Right ventricle myocardium inferior (tissue), 1 donor: ENCODE data around the gene ADH4. TPM values are rescaled to one million over a fixed set of nuclear protein-coding genes. Genes with fewer than 3 reads are reported as not detected.
A peak's percentile ranks its signal among the peaks of the same experiment; 100 is the strongest.
"Not testable (repeated sequence)": the region's sequence is repeated elsewhere in the genome, so short reads cannot be mapped to it uniquely, and the experiment has no call there.

Source experiments
- ATAC-seq: fragments of 200-7000 bp; cut with Tn5 transposase; one replicate; pipeline ENCODE4 v1.9.1; 2020; ENCODE audit warnings: mild to moderate bottlenecking, moderate library complexity
- DNase-seq: peaks from one replicate; pipeline ENCODE4 v3.0.0; 2021; ENCODE audit errors: missing footprints
- intact Hi-C: fragments of 100-400 bp; cut with DNase I; formaldehyde crosslinking; loops from one replicate; pipeline ENCODE4 v1.11.0; 2022
- total RNA-seq: library from RNA; stranded (reverse); fragmentation: NEBNext Ultra II Directional; extraction: Animal tissue kit (Norgen Biotek cat#: 25700); gene quantifications from one replicate; pipeline ENCODE4 v1.2.1, GENCODE V29; 2021
- donor health status: DM: no; HTN: yes; CAD: no; lungs with severe emphysema.

ADH4 gene
- total RNA-seq, 1 donor from 2014 or later, result not detected

DNA sequence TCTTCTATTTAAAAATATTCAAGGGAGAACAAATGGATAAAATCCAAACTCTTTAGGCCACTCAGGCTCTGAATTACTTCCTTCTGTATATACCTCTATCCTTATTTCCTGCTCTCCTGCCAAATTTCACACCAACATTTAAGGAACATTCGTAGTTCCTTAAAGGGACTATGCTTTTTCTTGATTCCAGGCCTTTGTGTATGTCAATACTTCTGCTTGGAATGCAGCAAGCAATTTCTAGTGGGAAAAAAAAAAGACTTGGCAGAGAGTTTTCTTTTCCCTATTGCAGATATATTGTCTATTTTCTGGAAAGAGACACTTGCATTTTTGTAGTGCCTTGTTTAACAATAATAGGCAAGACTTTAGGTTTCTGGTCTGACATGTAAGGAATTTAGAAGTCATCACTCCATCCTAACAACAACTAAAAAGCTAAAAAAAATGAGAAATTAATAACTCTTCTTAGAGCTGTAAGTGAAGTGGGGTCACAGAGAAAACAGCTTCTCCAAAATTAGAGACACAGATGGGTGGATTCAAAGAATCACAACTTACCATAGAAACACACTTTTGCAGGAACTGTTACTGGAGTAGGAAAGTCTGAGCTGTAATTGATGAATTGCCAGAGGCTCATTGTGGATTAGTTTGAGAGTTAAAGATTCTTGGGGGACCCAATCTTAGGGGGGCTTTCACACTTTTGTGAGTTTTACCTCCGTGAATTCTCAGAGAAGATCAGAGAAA is 53.4 kb downstream of the ADH4 start:
- intact Hi-C loops, result no loop called here
- DNase-seq, result no peak
- no peak for ATAC-seq

DNA sequence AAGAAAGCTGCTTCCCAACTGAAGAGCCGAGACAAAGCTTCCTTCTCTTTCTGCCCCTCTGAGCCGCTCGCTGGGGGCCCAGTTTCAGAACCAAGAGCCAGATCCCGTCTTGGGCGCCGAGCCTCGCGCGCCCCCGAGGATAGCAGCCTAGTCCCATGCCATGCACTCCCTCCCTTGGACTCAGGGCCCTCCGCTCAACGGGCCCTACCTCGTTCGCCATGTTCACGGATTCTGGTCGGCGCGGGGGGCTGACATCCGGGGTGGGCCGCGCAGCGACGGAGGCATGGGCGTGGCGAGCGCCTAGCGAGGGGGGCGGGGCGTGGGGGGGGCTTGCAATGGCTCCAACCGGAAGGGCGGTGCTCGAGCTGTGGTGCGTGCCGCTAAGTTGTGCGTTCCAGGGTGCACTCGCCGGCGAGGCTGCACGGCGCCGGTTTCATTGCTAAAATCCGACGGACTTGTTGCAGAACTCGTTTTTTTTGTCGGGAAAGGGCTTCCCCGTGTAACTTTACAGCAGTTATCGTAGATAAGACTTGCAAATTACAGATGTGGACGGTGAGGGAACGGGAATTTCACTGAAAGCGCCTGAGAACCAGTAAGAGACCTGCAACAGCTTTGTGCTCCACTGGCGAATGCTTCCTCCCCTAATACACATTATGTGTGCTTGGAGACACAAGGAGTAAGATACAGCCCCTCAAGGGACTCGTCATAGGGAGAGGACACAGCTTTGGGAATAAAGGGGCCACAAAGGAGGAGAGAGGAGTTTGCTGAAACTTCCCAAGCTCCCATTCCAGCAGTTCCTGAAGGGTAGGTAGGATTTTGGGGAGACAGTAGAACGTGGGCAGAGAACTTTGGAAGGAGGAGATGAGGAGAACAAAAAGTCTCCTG is 55.4 kb downstream of the ADH4 start, which contains the start of gene ADH5:
Gene ADH5 (minus strand): TSS at position 308 of the 885 bp plus-strand sequence. CDS start 88 bp downstream, at position 220.
- ATAC-seq (peak; percentile 99), DNase-seq (peak; percentile 95)
- intact Hi-C loops, result loop anchor here (1.0 to 2.0 kb wide), 3 partner anchors 28 to 160 kb away; partner anchors contain the start of genes EIF4E and METAP1

DNA sequence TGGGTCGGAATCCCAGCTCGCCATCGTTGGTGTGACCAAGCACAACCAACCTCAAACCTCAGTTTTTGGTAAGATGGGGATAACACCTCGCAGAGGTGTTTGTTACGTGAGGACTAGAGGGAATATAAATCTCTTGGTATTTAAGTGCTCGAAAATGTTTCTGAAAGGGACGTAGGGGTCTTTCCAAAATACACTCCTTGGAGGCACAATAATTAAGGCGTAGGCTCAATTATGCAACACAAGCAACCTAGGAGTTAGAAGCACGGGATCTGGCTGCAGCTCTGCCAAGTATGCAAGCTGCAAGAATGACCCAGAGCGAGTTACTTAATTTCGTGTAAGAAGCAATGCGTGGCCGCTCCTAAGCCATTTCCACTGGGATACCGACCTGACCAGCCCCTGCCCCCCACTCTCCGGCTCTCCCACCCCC is 56.1 kb downstream of the ADH4 start:
- intact Hi-C loops, result loop anchor here (2.0 kb wide), 2 partner anchors 27 to 159 kb away; partner anchors contain the start of gene EIF4E
- ATAC-seq (peak; percentile 75), DNase-seq (peak; percentile 69)

DNA sequence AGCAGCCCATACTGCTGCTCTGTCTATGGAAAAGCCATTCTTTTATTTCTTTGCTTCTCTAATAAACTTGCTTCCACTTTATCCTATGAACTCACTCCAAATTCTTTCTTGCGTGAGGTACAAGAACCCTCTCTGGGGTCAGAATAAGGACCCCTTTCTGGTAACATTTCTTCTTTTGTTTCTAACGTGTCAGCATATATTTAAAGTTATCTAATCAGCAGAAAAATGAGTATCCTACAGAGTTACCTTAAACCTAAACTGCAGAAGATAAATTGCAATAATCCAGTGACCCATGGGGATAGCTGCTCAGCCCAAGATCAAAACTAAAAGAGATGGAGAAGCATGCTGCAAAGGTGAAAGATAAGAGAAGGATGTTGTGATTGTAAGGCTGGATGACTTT is 59.5 kb downstream of the ADH4 start:
- DNase-seq, result no peak
- no peak for ATAC-seq
- intact Hi-C loops, result no loop called here

GRCh38 chr4:99082192-99082591 is 61.9 kb downstream of the ADH4 start:
- ATAC-seq, result no peak
- DNase-seq, result no peak
- intact Hi-C loops, result no loop called here

GRCh38 chr4:99080869-99081268 is 63.2 kb downstream of the ADH4 start:
- DNase-seq, intact Hi-C loops, ATAC-seq: not testable (repeated sequence)

GRCh38 chr4:99079625-99080295 is 64.3 kb downstream of the ADH4 start:
- intact Hi-C loops, result no loop called here
- DNase-seq (no peak), ATAC-seq (no peak)

GRCh38 chr4:99078931-99079624 is 65.0 kb downstream of the ADH4 start:
- ATAC-seq (no peak), DNase-seq (no peak)
- intact Hi-C loops, result no loop called here

DNA sequence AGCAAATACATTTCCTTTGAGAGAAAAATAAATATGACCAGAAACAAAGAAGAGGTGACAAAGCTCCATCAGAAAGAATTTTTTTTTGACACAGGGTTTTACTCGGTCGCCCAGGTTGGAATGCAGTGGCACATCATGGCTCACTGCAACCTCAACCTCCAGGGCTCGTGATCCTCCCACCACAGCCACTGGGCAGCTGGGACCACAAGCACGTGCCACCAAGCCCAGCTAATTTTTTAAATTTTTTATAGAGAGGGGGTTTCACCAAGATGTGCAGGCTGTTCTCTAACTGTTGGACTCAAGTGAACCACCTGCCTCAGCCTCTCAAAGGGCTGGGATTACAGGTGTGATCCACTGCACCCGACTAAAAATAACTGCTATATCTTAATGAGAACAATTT is 65.8 kb downstream of the ADH4 start:
- intact Hi-C loops, result no loop called here
- DNase-seq, result no peak
- no peak for ATAC-seq

DNA sequence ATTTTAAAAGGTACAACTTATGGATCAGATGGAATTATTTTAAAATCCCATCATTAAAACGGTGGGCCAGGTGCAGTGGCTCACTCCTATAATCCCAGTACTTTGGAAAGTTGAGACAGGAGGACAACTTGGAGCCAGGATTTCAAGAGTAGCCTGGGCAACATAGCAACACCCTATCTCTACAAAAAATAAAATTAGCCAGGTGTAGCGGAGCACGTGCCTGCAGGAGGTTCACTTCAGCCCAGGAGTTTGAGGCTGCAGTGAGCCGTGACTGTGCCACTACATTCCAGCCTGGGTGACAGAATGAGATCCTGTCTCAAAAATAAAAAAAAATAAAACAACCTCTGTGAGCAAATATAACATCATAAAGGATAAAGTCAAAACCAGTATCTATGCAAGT is 66.9 kb downstream of the ADH4 start:
- intact Hi-C loops, result no loop called here
- ATAC-seq, result no peak
- DNase-seq, result no peak

DNA sequence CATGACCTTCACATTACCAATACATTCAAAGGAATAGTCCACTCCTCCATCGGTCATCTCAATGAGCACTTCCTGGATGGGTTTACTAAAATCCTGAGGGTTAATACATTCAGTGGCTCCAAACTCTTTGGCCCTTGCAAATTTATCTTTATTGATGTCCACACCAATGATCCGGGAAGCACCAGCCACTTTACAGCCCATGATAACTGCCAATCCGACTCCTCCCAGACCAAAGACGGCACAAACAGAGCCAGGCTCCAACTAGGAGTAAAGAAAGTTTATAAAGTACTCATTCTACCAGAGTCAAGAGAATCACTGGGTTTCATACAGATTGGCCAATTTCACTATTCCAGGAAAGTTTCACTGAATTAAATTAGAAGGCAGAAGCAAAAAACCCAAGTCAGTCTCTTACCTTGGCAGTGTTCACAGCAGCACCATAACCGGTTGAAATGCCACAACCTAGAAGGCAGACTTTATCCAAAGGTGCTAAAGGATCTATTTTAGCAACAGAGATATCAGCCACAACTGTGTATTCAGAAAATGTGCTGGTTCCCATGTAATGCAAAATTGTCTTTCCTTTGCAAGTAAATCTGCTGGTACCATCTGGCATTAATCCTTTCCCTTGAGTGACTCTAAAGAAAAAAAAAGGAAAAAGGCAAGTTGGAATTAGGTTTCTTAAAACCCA is 67.7 kb downstream of the ADH4 start:
- ATAC-seq, result no peak
- intact Hi-C loops, result no loop called here
- no peak for DNase-seq

GRCh38 chr4:99074816-99075215 is 69.3 kb downstream of the ADH4 start:
- DNase-seq (no peak), ATAC-seq (no peak)
- intact Hi-C loops, result no loop called here

Other genes with a start within 250 kb of the ADH4 start
- gene EIF4E, start 215.2 kb downstream of the ADH4 start, total RNA-seq, result 50.7 TPM
- 67.4 TPM for gene METAP1, start 148.6 kb downstream of the ADH4 start, total RNA-seq
- gene ADH5, start 55.5 kb downstream of the ADH4 start, total RNA-seq, result 193 TPM
- not detected for gene ADH6, start 74.9 kb upstream of the ADH4 start, total RNA-seq
- gene ADH1A, start 146.7 kb upstream of the ADH4 start, total RNA-seq, result 0.84 TPM
- gene ADH1B, start 177.1 kb upstream of the ADH4 start, total RNA-seq, result 155 TPM
- gene ADH1C, start 208.4 kb upstream of the ADH4 start, total RNA-seq, result 7.5 TPM